ENCODE data around the gene ADIG.

ADIG gene

DNA sequence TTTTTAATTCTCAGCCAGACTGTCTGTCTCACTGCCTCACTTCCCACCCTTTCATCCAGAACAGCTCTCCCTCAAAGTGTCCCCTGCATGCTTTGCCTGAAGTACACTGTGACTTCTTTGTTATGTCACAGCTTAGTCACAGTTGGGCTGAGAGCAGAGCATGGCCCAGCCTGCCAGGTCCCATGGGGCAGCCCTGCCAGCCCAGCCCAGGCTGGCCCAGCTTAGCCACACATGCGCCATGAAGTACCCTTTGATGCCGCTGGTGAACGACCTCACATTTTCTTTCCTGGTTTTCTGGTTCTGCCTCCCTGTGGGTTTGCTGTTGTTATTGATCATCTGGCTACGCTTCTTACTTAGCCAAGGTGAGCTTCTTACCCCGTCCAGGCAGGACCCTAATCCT, at the start of gene ADIG:
TSS of gene ADIG (plus strand) at position 185 of the 400 bp plus-strand sequence. CDS start at position 239, 54 bp downstream.
- peak in 1 of 2 donors; percentile 77 for DNase-seq
- no peak within 1 kb of the TSS for H3K4me3 ChIP-seq
- TF ChIP-seq CTCF (IDR thresholded peaks at IDR 0.05) = no peak
- no peaks in the 10 kb centered on the region for H3K9me3 ChIP-seq
- H3K27ac ChIP-seq = no peak within 1 kb of the TSS
- H3K36me3 ChIP-seq = peaks cover 1 to 14% (median 14%) of the 10 kb centered on the region in 3 donors
- H3K27me3 ChIP-seq = peaks cover 0 to 7% of the 10 kb centered on the region in 2 donors
- intact Hi-C loops (cut with DNase I; ENCODE audit: low total_unique reads) = no loop called here
- H3K4me1 ChIP-seq = peaks cover 0 to 10% (median 4%) of the 10 kb centered on the region in 4 donors

GRCh38 chr20:38534756-38535155, 46.2 kb upstream of the ADIG start:
- DNase-seq = no peak
- Histone ChIP-seq H3K36me3 (peaks cover 67 to 93% (median 92%) of the 10 kb centered on the region in 3 donors), H3K9me3 (no peaks in the 10 kb centered on the region), H3K4me3 (no peak overlapping the region), H3K27me3 (no peaks in the 10 kb centered on the region), H3K4me1 (no peaks in the 10 kb centered on the region), H3K27ac (no peak overlapping the region)
- TF ChIP-seq CTCF (IDR thresholded peaks at IDR 0.05) = no peak
- intact Hi-C loops (cut with DNase I; ENCODE audit: low total_unique reads) = no loop called here

GRCh38 chr20:38536310-38536709, 44.7 kb upstream of the ADIG start:
- intact Hi-C loops (cut with DNase I; ENCODE audit: low total_unique reads) = no loop called here
- Histone ChIP-seq H3K9me3 (no peaks in the 10 kb centered on the region), H3K27me3 (no peaks in the 10 kb centered on the region), H3K27ac (no peak overlapping the region), H3K4me1 (no peaks in the 10 kb centered on the region), H3K4me3 (no peak overlapping the region), H3K36me3 (peaks cover 76 to 96% (median 94%) of the 10 kb centered on the region in 3 donors)
- no peak for DNase-seq
- no peak for TF ChIP-seq CTCF (IDR thresholded peaks at IDR 0.05)

DNA sequence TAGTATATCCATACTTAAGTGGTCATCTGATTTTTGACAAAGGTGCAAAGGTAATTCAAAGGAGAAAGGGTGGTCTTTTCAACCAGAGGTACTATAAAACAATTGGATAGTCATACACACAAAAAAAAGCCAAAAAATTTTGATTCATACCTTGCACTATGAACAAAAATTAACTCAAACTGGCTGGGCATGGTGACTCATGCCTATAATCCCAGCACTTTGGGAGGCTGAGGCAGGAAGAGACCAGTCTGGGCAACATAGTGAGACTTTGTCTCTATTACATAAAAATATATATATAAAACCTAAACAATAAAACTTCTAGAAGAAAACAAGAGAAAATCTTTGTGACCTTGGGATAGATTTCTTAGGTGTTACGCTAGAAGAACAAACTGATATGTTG, 43.8 kb upstream of the ADIG start:
- no peaks in the 10 kb centered on the region for H3K27me3 ChIP-seq
- peaks cover 85 to 96% (median 93%) of the 10 kb centered on the region in 3 donors for H3K36me3 ChIP-seq
- H3K4me1 ChIP-seq = no peaks in the 10 kb centered on the region
- TF ChIP-seq CTCF (IDR thresholded peaks at IDR 0.05) = no peak
- DNase-seq = no peak
- no peaks in the 10 kb centered on the region for H3K9me3 ChIP-seq
- intact Hi-C loops (cut with DNase I; ENCODE audit: low total_unique reads) = no loop called here
- no peak overlapping the region for H3K27ac ChIP-seq
- H3K4me3 ChIP-seq = no peak overlapping the region

DNA sequence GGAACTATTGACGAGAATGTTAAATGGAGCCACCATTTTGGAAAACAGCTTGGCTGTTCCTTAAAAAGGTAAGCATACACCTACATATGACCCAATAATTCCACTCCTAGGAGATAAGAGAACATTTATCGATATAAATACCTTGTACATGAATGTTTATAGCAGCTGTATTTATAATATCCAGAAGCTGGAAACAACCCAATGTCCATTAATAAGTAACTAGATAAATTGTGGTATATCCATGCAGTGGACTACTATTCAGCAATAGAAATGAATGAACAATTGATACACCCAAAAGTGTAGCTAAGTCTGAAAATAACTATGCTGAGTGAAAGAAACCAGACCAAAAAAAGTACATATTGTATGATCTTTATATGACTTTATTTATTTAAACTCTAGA, 42.2 kb upstream of the ADIG start:
- intact Hi-C loops (cut with DNase I; ENCODE audit: low total_unique reads) = no loop called here
- H3K4me3 ChIP-seq = no peak overlapping the region
- DNase-seq = no peak
- TF ChIP-seq CTCF (IDR thresholded peaks at IDR 0.05) = no peak
- H3K9me3 ChIP-seq = no peaks in the 10 kb centered on the region
- no peak overlapping the region for H3K27ac ChIP-seq
- H3K36me3 ChIP-seq = peaks cover 85 to 96% (median 93%) of the 10 kb centered on the region in 3 donors
- H3K4me1 ChIP-seq = no peaks in the 10 kb centered on the region
- no peaks in the 10 kb centered on the region for H3K27me3 ChIP-seq

Measured in tibial artery (tissue), 4 donors.